ENCODE measurements around the gene ASTN2. TPM values are rescaled to one million over a fixed set of nuclear protein-coding genes. Genes with fewer than 3 reads are reported as not detected.

ASTN2 gene
- total RNA-seq, 4 donors from 2014 or later, result 0.97 to 4.7 (median 3.0) TPM

DNA sequence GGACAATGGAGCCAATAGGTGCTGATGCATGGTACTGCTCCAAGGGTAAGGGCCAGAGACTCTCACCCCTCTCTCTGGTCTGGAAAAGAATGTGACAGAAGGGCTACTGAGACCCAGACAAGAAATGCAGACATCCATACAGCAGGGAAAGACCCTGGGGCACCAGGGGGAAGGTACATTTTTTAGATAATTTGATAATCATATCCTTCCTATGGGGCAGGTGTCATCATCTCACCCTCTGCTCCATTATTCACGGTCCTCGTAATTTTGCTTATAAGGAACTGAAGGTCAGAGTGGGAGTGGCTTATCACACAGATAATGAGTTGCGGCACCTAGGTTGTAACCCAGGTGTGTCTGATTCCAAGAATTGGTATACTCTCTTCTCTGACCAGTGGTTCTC is 637.7 kb downstream of the ASTN2 start:
- intact Hi-C loops (cut with DNase I; ENCODE audit: low total_unique reads), result no loop called here
- no peak for DNase-seq (ENCODE audit: low spot score in 2 of 2)
- no peak overlapping the region for H3K4me3 ChIP-seq (ENCODE audit: low read depth, poor library complexity, severe bottlenecking)
- 72 to 86% methylated on average over 3 of the region's 3 CpGs for WGBS, 2 donors
- TF ChIP-seq, protein P1, sequence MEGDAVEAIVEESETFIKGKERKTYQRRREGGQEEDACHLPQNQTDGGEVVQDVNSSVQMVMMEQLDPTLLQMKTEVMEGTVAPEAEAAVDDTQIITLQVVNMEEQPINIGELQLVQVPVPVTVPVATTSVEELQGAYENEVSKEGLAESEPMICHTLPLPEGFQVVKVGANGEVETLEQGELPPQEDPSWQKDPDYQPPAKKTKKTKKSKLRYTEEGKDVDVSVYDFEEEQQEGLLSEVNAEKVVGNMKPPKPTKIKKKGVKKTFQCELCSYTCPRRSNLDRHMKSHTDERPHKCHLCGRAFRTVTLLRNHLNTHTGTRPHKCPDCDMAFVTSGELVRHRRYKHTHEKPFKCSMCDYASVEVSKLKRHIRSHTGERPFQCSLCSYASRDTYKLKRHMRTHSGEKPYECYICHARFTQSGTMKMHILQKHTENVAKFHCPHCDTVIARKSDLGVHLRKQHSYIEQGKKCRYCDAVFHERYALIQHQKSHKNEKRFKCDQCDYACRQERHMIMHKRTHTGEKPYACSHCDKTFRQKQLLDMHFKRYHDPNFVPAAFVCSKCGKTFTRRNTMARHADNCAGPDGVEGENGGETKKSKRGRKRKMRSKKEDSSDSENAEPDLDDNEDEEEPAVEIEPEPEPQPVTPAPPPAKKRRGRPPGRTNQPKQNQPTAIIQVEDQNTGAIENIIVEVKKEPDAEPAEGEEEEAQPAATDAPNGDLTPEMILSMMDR (IDR thresholded peaks at IDR 0.05), result no peak
- no peak for TF ChIP-seq POLR2A (IDR thresholded peaks at IDR 0.05)

DNA sequence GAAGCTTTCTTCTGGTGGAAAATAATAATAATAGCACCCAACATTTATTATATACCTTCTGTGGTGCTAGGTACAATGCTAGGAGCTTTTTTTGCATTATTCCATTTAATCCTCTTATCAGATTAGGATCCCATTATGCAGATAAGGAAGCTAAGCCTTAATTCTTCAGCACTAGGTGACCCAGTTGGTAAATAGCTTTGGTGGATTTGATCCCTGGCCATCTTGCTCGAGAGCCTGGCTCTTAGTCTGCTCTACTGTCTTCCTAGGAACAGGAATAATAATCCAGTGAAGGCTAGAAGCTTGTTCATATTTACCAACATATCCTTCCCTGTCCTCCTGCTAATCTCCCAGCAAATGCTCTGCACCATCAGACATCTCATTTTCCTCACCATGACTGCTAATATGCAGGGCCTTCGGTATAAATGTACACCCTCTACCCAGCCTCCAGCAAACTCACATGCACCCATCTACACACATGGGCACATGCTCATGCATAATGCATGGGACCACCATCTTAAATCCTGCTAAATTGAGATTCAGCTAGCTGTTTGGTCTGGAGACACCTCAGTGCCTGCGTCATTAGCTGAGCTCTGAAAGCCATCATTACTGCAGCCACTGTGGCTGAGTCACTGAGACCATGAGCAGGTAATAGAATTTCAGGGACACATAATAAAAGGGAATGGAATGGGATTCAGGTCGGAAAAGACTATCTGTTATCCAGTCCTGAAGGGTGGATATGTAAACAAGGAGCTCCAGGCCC is 640.3 kb downstream of the ASTN2 start:
- WGBS, 2 donors, result 63 to 67% methylated on average over 4 of the region's 4 CpGs
- intact Hi-C loops (cut with DNase I; ENCODE audit: low total_unique reads), result no loop called here

DNA sequence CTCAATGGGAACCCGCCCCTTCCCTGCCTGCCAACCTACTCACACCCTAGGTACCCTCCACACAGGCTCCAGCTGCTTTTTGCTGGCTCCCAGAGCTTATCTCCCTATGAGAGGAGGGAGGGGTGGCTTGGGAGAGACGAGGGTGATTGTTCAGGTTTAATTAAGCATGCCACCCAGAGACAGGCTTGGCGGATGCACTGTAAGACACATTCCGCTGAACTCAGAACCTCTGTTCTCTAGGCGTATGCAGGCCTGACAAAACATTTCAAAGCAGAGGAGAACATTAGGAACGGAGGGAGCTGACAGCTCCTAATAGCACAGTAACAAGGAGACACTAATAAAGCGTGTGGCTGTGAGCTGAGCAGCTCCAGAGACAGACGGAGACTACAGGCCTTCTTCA is 647.6 kb downstream of the ASTN2 start:
- intact Hi-C loops (cut with DNase I; ENCODE audit: low total_unique reads), result no loop called here
- no peak overlapping the region for H3K4me3 ChIP-seq (ENCODE audit: low read depth, poor library complexity, severe bottlenecking)
- 68 to 71% methylated on average over 8 of the region's 8 CpGs for WGBS, 2 donors
- no peak for DNase-seq (ENCODE audit: low spot score in 2 of 2)
- TF ChIP-seq, protein P1 (IDR thresholded peaks at IDR 0.05), result no peak
- TF ChIP-seq POLR2A (IDR thresholded peaks at IDR 0.05), result no peak

More for the DNA sequence above, 640.3 kb downstream of the ASTN2 start:
- no peak for TF ChIP-seq POLR2A (IDR thresholded peaks at IDR 0.05)
- TF ChIP-seq, protein P1 (IDR thresholded peaks at IDR 0.05), result no peak
- no peak for DNase-seq (ENCODE audit: low spot score in 2 of 2)
- no peak overlapping the region for H3K4me3 ChIP-seq (ENCODE audit: low read depth, poor library complexity, severe bottlenecking)

DNA sequence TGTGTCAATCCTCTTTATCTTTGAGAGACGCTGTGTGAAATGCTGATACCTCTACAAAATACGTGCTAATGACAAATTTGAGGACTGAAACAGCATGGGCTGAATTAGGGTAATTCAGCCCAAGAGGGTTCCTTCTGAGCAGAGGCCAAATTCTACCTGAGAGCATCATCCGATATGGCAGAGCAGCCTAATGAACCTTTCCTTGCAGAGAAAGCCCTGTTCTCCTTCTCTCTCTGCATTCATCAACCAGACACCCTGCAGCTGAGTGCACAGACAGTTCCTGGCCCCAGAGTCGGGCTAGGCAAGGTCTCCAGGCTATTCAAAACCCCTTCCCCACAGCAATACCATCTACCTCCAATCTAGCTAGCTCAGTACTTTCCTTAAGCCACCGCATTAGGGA is 649.8 kb downstream of the ASTN2 start:
- DNase-seq (ENCODE audit: low spot score in 2 of 2), result no peak
- TF ChIP-seq, protein P1 (IDR thresholded peaks at IDR 0.05), result no peak
- TF ChIP-seq POLR2A (IDR thresholded peaks at IDR 0.05), result no peak
- 79% methylated on average over 5 of the region's 5 CpGs for WGBS, 2 donors
- no peak overlapping the region for H3K4me3 ChIP-seq (ENCODE audit: low read depth, poor library complexity, severe bottlenecking)
- intact Hi-C loops (cut with DNase I; ENCODE audit: low total_unique reads), result no loop called here

DNA sequence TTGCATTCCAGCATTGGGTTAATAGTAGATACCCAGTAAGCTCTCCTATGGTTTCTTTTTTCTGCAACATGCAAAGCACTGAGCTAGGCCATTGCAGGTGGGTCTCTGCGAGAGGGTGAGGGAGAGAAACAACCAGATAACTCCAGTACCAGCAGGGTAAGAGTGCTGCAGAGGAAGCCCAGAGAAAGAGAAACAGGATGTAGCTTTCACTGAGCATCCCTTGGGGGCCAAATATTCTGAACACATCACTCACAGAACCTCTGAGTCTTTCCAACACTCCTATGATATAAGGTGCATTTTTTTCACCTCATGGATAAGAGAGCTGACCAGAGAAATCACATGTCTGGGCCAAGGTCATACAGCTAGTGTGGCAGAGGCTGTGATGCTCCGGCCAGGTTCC is 651.1 kb downstream of the ASTN2 start:
- intact Hi-C loops (cut with DNase I; ENCODE audit: low total_unique reads), result no loop called here
- TF ChIP-seq POLR2A (IDR thresholded peaks at IDR 0.05), result no peak
- TF ChIP-seq, protein P1 (IDR thresholded peaks at IDR 0.05), result no peak
- DNase-seq (ENCODE audit: low spot score in 2 of 2), result no peak
- WGBS, 2 donors, result 77 to 84% methylated on average over 2 of the region's 2 CpGs
- no peak overlapping the region for H3K4me3 ChIP-seq (ENCODE audit: low read depth, poor library complexity, severe bottlenecking)

DNA sequence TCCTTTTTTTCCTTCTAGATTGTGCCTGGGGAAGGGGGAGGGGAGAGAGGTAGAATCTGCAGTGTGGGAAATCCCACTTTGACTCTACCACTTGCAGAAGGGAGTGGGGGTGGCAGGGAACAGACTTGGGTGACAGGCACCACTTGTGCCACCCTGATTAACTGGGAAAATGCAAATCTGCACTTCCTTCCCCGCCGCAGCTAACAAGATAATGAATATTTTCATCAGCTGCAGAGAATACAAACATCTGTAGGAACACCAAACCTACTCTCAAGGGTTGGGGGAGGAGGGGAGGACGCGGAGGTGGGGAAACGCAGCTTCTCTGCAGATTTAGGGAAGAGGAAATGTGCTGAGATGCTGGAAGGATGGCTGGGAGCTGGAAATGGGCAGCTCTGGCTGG is 654.2 kb downstream of the ASTN2 start:
- no peak for DNase-seq (ENCODE audit: low spot score in 2 of 2)
- no peak for TF ChIP-seq POLR2A (IDR thresholded peaks at IDR 0.05)
- TF ChIP-seq, protein P1 (IDR thresholded peaks at IDR 0.05), result no peak
- H3K4me3 ChIP-seq (ENCODE audit: low read depth, poor library complexity, severe bottlenecking), result no peak overlapping the region
- intact Hi-C loops (cut with DNase I; ENCODE audit: low total_unique reads), result no loop called here
- 66 to 67% methylated on average over 5 of the region's 5 CpGs for WGBS, 2 donors

Data from lower leg skin (tissue), 4 donors.